Uterus (tissue), 2 donors: ENCODE data around the gene ANKRD22.

Experiments used
- POLR2A ChIP-seq, 2 donors: fragments of 450-650 bp; IDR thresholded peaks; one replicate each; pipeline ENCODE4 v1.6.1; 2016; ENCODE audit warnings: antibody characterized with exemption in 2 of 2, mild to moderate bottlenecking in 1 of 2, moderate library complexity in 1 of 2
- TF ChIP-seq, protein P1 (sequence below), 4 experiments: fragments of 200-600 bp in 2 of 4; fragments of 450-650 bp in 2 of 4; sonication (generic) in 2 of 4; IDR thresholded peaks; one replicate each; pipeline ENCODE4 v1.5.1; 2016 to 2019; ENCODE audit warnings: antibody characterized with exemption in 4 of 4, mild to moderate bottlenecking in 2 of 4, moderate library complexity in 1 of 4

DNA sequence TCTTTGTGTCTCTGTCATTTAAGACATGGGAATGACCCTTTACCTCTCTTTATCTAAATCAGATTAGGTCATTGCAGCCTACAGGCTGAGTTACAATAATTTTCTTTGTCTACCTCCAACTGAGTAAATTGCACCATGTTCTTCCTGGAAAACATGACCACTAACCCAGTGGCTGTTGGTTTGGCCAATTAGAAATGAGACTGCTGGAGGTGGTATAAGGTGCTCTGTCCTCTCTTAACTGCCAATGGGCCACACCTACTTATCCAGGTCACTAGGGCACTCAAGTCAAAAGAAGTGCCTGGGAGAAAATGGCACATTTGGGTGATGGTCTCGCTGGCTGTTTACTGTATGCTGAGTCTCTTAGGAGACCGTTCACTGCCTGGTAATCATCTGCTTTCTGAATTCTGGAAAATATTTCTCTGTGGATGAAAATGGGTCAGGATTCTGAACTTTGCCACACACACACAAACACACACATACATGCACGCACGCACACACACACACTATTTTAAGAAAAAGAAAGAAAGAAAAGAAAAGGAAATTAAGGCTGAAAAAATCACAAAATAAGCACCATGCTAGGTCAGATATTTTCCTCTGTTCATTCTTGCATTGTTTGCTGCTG, 44.8 kb upstream of the ANKRD22 start:
- TF ChIP-seq, protein P1, sequence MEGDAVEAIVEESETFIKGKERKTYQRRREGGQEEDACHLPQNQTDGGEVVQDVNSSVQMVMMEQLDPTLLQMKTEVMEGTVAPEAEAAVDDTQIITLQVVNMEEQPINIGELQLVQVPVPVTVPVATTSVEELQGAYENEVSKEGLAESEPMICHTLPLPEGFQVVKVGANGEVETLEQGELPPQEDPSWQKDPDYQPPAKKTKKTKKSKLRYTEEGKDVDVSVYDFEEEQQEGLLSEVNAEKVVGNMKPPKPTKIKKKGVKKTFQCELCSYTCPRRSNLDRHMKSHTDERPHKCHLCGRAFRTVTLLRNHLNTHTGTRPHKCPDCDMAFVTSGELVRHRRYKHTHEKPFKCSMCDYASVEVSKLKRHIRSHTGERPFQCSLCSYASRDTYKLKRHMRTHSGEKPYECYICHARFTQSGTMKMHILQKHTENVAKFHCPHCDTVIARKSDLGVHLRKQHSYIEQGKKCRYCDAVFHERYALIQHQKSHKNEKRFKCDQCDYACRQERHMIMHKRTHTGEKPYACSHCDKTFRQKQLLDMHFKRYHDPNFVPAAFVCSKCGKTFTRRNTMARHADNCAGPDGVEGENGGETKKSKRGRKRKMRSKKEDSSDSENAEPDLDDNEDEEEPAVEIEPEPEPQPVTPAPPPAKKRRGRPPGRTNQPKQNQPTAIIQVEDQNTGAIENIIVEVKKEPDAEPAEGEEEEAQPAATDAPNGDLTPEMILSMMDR (IDR thresholded peaks at IDR 0.05): no peak
- no peak for TF ChIP-seq POLR2A (IDR thresholded peaks at IDR 0.05)
